SK-N-MC (cell line): Measurements from ENCODE around the gene SLC37A1.

Experiments
- DNase-seq: peaks from one replicate; pipeline ENCODE4 v3.0.0-alpha.2; 2011; ENCODE audit warnings: low read depth, low spot score
- H3K27ac ChIP-seq: fragments of 200-600 bp; sonication (generic); 2 replicates; pipeline ENCODE4 v1.5.1; 2016; ENCODE audit warnings: mixed run types
- H3K36me3 ChIP-seq: fragments of 200-600 bp; sonication (generic); 2 replicates; pipeline ENCODE4 v1.6.1; 2017; ENCODE audit warnings: antibody characterized with exemption, low read length, mixed read lengths; ENCODE audit not compliant: insufficient read depth
- H3K4me3 ChIP-seq: fragments of 200-600 bp; sonication (generic); 2 replicates; pipeline ENCODE4 v1.5.1; 2016
- H3K9ac ChIP-seq: fragments of 200-600 bp; sonication (generic); 2 replicates; pipeline ENCODE4 v1.8.0; 2017; ENCODE audit warnings: mixed run types, mixed read lengths; ENCODE audit not compliant: insufficient read length
- H3K9me3 ChIP-seq: fragments of 200-600 bp; sonication (generic); 2 replicates; pipeline ENCODE4 v1.6.1; 2017; ENCODE audit warnings: low read depth, mild to moderate bottlenecking, antibody characterized with exemption, low read length, moderate library complexity, mixed read lengths
- EZH2 ChIP-seq: fragments of 200-600 bp; sonication (generic); IDR thresholded peaks from one replicate; pipeline ENCODE4 v1.6.1; 2017; ENCODE audit warnings: antibody characterized with exemption
- FOXP2 ChIP-seq: optimal IDR thresholded peaks from 2 replicates; pipeline ENCODE3; 2011; ENCODE audit warnings: mild to moderate bottlenecking, moderate library complexity; ENCODE audit not compliant: insufficient read depth; ENCODE audit errors: extremely low read length, control extremely low read depth
- POLR2AphosphoS5 ChIP-seq: IDR thresholded peaks from 2 replicates; pipeline ENCODE4 v1.6.1; 2012; ENCODE audit warnings: mild to moderate bottlenecking, low read depth, low read length, borderline replicate concordance

SLC37A1 gene

GRCh38 chr21:42561762-42562650 is 48.4 kb downstream of the SLC37A1 start:
- H3K9ac ChIP-seq, result no peak overlapping the region
- no peak for DNase-seq
- no peak overlapping the region for H3K4me3 ChIP-seq
- no peak for TF ChIP-seq EZH2
- no peak for TF ChIP-seq FOXP2
- TF ChIP-seq POLR2AphosphoS5, result no peak
- no peak overlapping the region for H3K27ac ChIP-seq
- no peaks in the 10 kb centered on the region for H3K9me3 ChIP-seq
- H3K36me3 ChIP-seq, result no peaks in the 10 kb centered on the region

GRCh38 chr21:42562816-42563215 is 49.2 kb downstream of the SLC37A1 start:
- Histone ChIP-seq H3K9me3 (no peaks in the 10 kb centered on the region), H3K36me3 (no peaks in the 10 kb centered on the region), H3K27ac (no peak overlapping the region), H3K4me3 (no peak overlapping the region), H3K9ac (no peak overlapping the region)
- DNase-seq, result no peak
- no peak for TF ChIP-seq FOXP2
- no peak for TF ChIP-seq EZH2
- TF ChIP-seq POLR2AphosphoS5, result no peak

GRCh38 chr21:42563261-42563660 is 49.6 kb downstream of the SLC37A1 start:
- H3K9me3 ChIP-seq, result no peaks in the 10 kb centered on the region
- H3K27ac ChIP-seq, result no peak overlapping the region
- no peak for DNase-seq
- no peaks in the 10 kb centered on the region for H3K36me3 ChIP-seq
- no peak overlapping the region for H3K9ac ChIP-seq
- no peak for TF ChIP-seq POLR2AphosphoS5
- TF ChIP-seq FOXP2, result no peak
- TF ChIP-seq EZH2, result no peak
- no peak overlapping the region for H3K4me3 ChIP-seq

- no peaks in the 10 kb centered on the region for H3K9me3 ChIP-seq
- TF ChIP-seq FOXP2 (no peak), POLR2AphosphoS5 (no peak), EZH2 (no peak)
- no peak overlapping the region for H3K4me3 ChIP-seq
- no peaks in the 10 kb centered on the region for H3K36me3 ChIP-seq
- no peak overlapping the region for H3K9ac ChIP-seq
- H3K27ac ChIP-seq, result no peak overlapping the region
- DNase-seq, result no peak
These were observed 50.0 kb downstream of the SLC37A1 start for GRCh38 chr21:42563686-42564085.

- no peak overlapping the region for H3K27ac ChIP-seq
- H3K4me3 ChIP-seq, result no peak overlapping the region
- H3K9me3 ChIP-seq, result no peaks in the 10 kb centered on the region
- no peak for DNase-seq
- no peak for TF ChIP-seq FOXP2
- no peak for TF ChIP-seq EZH2
- TF ChIP-seq POLR2AphosphoS5, result no peak
- no peak overlapping the region for H3K9ac ChIP-seq
- H3K36me3 ChIP-seq, result no peaks in the 10 kb centered on the region
These were observed 50.9 kb downstream of the SLC37A1 start for GRCh38 chr21:42564561-42564971.

GRCh38 chr21:42565206-42565810 is 51.7 kb downstream of the SLC37A1 start:
- no peak overlapping the region for H3K9ac ChIP-seq
- H3K36me3 ChIP-seq, result no peaks in the 10 kb centered on the region
- H3K27ac ChIP-seq, result no peak overlapping the region
- TF ChIP-seq POLR2AphosphoS5 (no peak), FOXP2 (no peak), EZH2 (no peak)
- no peaks in the 10 kb centered on the region for H3K9me3 ChIP-seq
- no peak overlapping the region for H3K4me3 ChIP-seq
- DNase-seq, result no peak

GRCh38 chr21:42565886-42566523 is 52.4 kb downstream of the SLC37A1 start:
- no peak overlapping the region for H3K9ac ChIP-seq
- H3K9me3 ChIP-seq, result no peaks in the 10 kb centered on the region
- no peak overlapping the region for H3K27ac ChIP-seq
- no peak for TF ChIP-seq EZH2
- no peak for TF ChIP-seq POLR2AphosphoS5
- TF ChIP-seq FOXP2, result no peak
- no peaks in the 10 kb centered on the region for H3K36me3 ChIP-seq
- no peak overlapping the region for H3K4me3 ChIP-seq
- DNase-seq, result no peak

- Histone ChIP-seq H3K36me3 (no peaks in the 10 kb centered on the region), H3K4me3 (no peak overlapping the region), H3K9me3 (no peaks in the 10 kb centered on the region), H3K27ac (no peak overlapping the region), H3K9ac (no peak overlapping the region)
- no peak for DNase-seq
- TF ChIP-seq FOXP2 (no peak), POLR2AphosphoS5 (no peak), EZH2 (no peak)
These were observed 53.0 kb downstream of the SLC37A1 start for GRCh38 chr21:42566524-42567213.
